HG03469 (cell line): Measurements from ENCODE around the gene BCL2L1.
"Not testable (repeated sequence)": the region's sequence is repeated elsewhere in the genome, so short reads cannot be mapped to it uniquely, and the experiment has no call there.

ENCODE experiments used
- ATAC-seq: cut with Tn5 transposase; IDR thresholded peaks from one replicate; pipeline ENCODE4 v1.9.1; 2021; ENCODE audit warnings: mild to moderate bottlenecking, moderate library complexity, moderate number of reproducible peaks; ENCODE audit not compliant: unreplicated experiment

BCL2L1 gene

GRCh38 chr20:31661625-31662371 is 60.9 kb downstream of the BCL2L1 start:
- ATAC-seq, result peak; percentile 56

DNA sequence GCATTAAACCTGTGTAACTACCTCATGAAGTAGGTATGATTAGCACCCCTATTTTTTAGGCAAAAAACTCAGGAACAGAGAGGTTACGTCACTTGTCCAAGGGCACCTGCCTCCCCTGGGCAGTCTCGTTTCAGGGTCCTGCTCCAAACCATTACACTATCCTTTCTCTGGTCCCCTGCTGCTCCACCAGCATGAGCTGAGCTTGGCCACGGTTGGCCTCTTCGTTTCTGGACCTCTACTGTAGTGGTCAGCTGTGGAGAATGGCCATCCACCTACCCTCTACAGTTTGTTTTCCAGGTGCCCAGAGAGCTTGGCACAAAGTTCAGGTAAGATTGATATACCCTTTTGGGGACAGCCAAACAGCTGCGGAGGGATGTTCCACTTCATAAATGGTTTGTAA is 68.1 kb downstream of the BCL2L1 start:
- ATAC-seq, result no peak

DNA sequence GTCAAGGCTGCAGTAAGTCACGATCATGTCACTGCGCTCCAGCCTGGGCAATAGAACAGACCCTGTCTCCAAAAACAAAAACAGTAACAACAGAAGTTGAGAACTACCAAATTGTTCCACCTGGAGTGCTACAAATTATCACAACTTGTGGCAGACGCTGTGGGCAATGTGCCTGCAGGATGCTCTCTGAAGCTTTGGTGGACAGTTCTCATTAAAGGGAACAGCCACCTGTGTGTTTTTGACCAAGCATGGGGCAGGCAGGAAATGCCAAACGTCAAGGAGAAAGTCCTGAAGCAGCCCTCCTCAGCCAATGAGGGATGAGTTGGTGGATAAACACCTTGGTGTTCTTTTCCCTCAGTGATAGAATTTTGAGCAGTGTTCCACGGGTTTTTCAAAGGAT is 69.1 kb downstream of the BCL2L1 start:
- ATAC-seq, result no peak

DNA sequence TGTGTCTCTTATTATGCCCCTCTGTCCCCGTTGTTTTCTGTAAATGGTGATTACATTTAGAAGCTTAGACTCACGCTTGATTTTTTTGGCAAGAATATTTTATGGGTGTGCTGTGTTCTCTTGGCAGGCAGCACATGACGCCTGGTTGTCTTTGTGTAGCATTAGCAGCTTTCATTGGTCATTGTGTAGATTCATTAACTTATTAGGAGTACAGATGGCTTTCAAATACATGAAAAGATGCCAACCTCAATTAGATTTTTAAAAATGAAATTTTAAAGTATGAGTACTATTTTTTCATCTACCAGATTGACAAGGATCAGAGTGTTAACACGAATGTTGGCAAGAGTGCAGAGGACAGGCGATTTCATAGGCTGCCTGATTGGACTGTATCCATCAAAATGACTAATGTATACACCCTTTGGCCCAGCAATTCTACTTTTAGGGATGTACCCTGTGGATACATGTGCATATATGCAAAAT is 69.7 kb downstream of the BCL2L1 start:
- no peak for ATAC-seq

GRCh38 chr20:31648104-31648503 is 74.6 kb downstream of the BCL2L1 start:
- not testable (repeated sequence) for ATAC-seq

GRCh38 chr20:31644701-31645100 is 78.0 kb downstream of the BCL2L1 start:
- ATAC-seq, result no peak

DNA sequence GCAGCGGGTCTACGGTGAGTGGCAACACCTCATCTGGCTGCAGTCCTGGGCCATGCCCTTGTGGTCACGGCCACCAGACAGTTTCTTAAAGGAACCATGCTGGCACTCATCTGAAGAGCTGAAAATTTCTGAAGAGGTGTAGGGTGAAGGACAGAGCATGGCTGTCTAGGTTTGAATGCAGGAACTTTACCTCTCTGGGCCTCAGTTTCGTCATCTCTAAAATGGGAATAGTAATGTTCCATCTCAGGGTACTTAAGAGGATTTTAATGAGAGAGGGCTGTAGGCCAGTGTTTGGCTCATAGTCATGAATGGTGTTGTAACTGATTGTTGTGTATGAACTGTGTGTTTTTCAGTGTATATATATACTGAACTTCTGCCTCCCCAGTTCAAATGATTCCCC is 79.1 kb downstream of the BCL2L1 start:
- no peak for ATAC-seq

GRCh38 chr20:31642837-31643236 is 79.8 kb downstream of the BCL2L1 start:
- ATAC-seq, result no peak

DNA sequence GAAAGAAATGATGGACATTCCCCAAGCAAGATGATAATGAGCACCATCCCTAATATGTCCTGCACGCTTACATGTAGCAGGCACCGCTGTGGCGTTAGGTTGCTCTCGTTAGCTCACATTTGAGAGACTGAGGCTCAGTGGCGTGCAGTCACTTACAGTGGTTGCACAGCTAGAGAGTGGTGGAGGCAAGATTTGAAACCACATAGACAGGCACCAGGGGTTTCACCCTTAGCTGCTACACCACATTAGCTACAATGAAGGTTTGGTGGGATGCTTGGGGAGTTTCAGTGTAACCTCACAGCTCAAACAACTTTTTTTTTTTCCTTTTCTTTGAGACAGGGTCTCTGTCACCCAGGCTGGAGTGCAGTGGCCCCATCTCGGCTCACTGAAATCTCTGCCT is 81.3 kb downstream of the BCL2L1 start:
- ATAC-seq, result no peak

DNA sequence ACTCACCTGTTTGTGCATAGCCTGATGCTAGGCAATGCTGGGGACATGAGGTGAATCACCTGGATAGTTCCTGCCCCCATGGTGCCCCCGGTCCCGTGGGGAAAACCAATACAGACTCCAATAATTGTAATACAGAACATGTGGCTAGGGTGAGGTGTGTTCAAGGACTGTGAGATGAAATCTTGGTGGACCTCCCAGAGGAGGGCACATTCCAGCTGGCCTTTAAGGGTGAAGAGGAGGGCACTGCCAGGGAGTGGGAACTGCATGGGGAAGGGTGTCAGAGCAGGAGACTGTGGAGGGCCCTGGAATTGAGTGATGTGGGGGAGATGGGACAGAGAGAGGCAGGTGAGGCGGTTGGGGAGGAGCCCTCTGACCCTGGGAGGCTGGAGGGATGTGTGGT is 82.4 kb downstream of the BCL2L1 start:
- ATAC-seq, result no peak

- ATAC-seq, result no peak
These were observed 83.9 kb downstream of the BCL2L1 start for GRCh38 chr20:31638816-31639215.

DNA sequence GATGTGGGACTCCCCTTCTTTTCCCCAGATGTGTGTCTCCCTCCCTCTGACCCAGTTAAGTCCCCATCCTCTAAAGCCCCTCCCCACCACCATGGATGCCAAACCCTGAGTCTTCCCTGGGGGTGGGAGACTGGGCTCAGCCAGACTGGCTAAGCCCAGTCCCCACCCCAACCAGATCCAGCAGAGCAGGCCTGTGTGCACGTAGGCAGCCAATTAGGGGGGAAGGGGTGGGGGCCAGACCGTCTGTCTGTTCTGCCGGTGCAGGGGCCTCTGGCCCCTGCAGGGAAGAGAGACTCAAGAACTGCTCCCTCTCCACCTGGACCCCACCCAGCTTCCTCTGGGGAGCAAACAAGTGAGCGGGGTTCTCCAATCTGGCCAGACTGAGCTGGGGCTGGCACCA is 84.4 kb downstream of the BCL2L1 start:
- ATAC-seq, result no peak

- ATAC-seq, result no peak
These were observed 85.0 kb downstream of the BCL2L1 start, which contains the start of gene COX4I2 for GRCh38 chr20:31637660-31638059. Gene COX4I2 (plus strand): TSS chr20:31637912. CDS start chr20:31639018, 1,106 bp downstream.

GRCh38 chr20:31633339-31633914 is 89.2 kb downstream of the BCL2L1 start:
- ATAC-seq, result no peak

DNA sequence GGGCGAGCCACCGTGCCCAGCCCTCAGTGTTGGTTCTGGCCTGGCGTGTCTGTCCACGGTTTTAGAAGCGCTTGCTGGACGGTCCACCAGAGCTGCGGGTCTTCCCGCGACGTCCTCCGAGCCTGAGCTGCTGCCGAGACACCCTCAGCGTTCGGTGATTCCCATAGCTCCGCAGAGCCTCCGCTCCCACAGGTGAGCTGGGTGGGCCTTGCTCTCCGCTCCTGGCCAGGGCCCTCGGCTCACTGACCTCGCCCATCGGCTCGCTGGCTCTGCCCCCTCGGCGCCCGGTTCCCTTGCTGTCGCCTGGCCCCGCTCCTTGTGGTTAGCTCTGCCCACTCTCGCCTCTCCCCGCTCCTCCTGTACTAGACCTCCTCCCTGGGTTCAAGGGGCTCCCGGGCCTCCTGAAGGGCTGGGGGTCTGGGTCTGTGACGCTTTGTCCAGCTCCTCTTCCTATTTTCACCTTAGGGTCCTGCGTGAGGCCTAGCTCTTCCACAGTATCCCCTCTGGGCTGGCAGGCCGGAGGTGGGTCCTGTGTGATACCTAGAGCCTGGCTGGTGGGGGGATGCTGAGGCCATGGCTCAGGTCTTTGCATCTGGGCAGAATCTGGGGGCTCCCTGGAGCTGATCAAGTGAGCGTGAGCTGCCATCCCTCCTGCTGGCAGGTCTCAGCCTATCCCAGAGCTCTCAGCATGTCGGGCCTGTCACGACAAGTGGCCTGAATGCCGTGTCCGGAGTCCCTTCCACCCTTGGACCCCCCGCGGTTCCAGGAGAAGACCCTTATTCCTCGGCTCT is 89.9 kb downstream of the BCL2L1 start:
- no peak for ATAC-seq

DNA sequence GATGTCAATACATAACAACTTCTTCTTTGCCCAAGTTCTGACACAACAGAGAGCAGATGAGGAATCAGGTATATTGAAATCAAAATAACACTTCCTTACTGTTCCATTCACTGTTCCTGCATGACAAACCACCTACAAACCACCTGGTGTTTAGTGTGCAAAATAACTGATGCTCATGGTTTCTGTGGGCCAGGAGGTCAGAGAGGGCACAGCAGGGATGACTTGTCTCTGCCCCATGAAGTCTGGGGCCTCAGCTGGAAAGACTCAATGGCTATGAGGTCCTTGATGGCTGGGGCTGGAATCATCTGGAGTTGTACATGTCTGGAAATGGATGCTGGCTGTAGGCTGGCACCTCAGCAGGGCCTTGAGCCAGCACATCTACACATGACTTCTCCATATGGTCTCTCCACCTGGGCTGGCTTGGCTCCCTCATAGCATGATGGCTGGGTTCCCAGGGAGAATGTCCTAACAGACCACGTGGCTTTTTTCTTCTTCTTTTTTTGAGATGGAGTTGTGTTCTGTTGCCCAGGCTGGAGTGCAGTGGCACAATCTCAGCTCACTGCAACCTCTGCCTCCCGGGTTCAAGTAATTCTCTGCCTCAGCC is 92.4 kb downstream of the BCL2L1 start:
- no peak for ATAC-seq

- not testable (repeated sequence) for ATAC-seq
These were observed 94.6 kb downstream of the BCL2L1 start for GRCh38 chr20:31628057-31628456.

DNA sequence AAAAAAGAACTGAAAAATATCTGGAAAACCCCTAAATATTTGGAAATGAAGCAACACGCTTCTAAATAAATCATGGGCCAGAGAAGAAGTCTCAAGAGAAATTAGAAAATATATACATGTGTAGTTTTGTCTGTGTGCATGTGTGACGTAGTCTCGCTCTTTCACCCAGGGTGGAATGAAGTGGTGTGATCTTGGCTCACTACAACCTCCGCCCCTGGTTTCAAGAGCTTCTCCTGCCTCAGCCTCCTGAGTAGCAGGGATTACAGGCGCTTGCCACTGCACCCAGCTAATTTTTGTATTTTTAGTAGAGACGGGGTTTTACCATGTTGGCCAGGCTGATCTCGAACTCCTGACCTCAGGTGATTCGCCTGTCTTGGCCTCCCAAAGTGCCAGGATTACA is 96.1 kb downstream of the BCL2L1 start:
- not testable (repeated sequence) for ATAC-seq

DNA sequence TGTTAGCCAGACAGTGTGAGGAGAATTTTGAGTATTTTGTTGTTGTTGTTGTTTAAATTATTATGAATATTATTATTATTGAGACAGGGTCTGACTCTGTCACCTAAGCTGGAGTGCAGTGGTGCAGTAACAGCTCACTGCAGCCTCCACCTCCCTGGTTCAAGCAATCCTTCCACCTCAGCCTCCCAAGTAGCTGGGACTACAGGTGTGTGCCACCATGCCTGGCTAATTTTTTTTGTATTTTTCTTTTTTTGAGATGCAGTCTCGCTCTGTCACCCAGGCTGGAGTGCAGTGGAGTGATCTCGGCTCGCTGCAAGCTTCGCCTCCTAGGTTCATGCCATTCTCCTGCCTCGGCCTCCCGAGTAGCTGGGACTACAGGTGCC is 99.6 kb downstream of the BCL2L1 start:
- not testable (repeated sequence) for ATAC-seq

GRCh38 chr20:31620246-31620645 is 102.4 kb downstream of the BCL2L1 start:
- ATAC-seq, result no peak

- ATAC-seq, result no peak
These were observed 105.1 kb downstream of the BCL2L1 start for GRCh38 chr20:31617432-31618104.
